Ectodermal cell (in vitro differentiated cells): Measurements from ENCODE around the gene PCIF1.
"Not testable (repeated sequence)": the region's sequence is repeated elsewhere in the genome, so short reads cannot be mapped to it uniquely, and the experiment has no call there.

ENCODE experiments used
- H3K27ac ChIP-seq: 2 replicates; pipeline ENCODE4 v1.7.0; 2013; ENCODE audit warnings: mild to moderate bottlenecking, low read depth, low read length; ENCODE audit not compliant: insufficient read depth, poor library complexity, severe bottlenecking
- H3K27me3 ChIP-seq: 2 replicates; pipeline ENCODE4 v1.7.0; 2013; ENCODE audit warnings: mild to moderate bottlenecking, low read length; ENCODE audit not compliant: insufficient read depth, control insufficient read depth, poor library complexity, severe bottlenecking
- H3K36me3 ChIP-seq: one replicate; pipeline ENCODE4 v1.7.0; 2013; ENCODE audit warnings: low read length; ENCODE audit not compliant: control insufficient read depth, insufficient read depth
- H3K4me1 ChIP-seq: one replicate; pipeline ENCODE4 v1.7.0; 2013; ENCODE audit warnings: low read length; ENCODE audit not compliant: control insufficient read depth, insufficient read depth
- H3K4me3 ChIP-seq: 2 replicates; pipeline ENCODE4 v1.7.0; 2013; ENCODE audit warnings: low read depth, low read length, control low read depth; ENCODE audit not compliant: insufficient read depth
- H3K9me3 ChIP-seq: 2 replicates; pipeline ENCODE4 v1.7.0; 2013; ENCODE audit warnings: mild to moderate bottlenecking, low read length, moderate library complexity; ENCODE audit not compliant: control insufficient read depth
- WGBS, 2 experiments: methylation state at CpG; one replicate each; pipeline ENCODE4 v1.1.7; 2013; ENCODE audit warnings: missing lambda C conversion rate in 2 of 2; 5-methylcytosine and 5-hydroxymethylcytosine counted together

PCIF1 gene

DNA sequence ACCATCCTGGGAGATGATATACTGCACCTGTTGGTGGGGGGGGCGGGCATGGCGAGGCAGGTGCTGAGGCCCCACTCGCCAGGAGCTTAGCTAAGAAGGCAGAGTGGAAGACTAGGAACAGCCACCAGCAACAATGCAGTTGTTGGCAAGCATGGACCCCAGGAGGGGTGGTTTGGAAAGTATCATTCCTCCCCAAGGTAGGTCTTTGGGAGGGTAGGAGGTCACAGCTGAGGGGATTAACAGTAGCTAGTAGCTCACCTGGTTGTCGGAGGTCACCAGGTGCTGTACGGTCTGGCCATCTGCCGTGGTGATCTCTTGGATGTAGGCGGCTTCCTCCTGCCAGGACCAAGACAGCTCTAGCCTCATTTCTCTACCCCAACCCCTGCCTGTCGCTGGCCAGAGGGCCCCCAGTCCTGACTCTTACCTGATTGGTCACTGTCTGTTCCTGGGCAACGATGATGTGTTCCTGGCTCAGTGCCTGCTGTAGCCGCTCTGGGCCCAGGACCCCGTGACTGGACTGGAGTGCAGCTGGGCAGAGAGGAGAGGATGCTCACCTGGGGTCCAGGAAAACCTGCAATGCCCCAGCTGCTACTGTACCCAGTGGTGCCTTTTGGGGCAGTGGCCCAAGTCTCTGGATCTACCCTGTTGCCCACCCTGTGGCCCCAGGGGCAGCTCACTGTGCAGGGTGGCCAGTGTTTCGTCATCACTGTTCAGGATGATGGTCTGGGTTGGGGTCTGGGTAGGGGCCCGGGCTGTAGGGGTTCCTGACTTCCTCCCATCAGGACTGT, 15.3 kb downstream of the PCIF1 start:
- WGBS, 2 experiments, result 94 to 95% methylated on average over 13 of the region's 13 CpGs
- Histone ChIP-seq H3K9me3 (no peaks in the 10 kb centered on the region), H3K4me3 (no peak overlapping the region), H3K27me3 (no peaks in the 10 kb centered on the region), H3K27ac (no peak overlapping the region), H3K36me3 (peaks cover 58% of the 10 kb centered on the region), H3K4me1 (no peaks in the 10 kb centered on the region)

DNA sequence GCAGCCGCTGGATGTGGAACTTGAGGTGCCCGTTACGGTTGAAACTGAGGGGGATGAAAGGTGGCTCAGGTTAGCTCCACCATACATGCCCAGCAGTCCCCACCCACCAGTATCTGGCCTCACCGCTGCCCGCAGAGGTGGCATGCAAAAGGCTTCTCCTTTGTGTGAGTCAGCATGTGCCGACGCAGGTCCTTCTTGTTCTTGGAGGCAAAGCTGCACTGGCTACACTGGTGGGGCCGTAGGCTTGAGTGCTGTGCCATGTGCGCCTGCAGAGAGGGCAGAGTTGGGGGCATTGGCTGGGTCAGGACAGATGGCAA, 15.8 kb downstream of the PCIF1 start:
- no peaks in the 10 kb centered on the region for H3K9me3 ChIP-seq
- H3K4me1 ChIP-seq, result no peaks in the 10 kb centered on the region
- no peak overlapping the region for H3K27ac ChIP-seq
- no peak overlapping the region for H3K4me3 ChIP-seq
- H3K36me3 ChIP-seq, result peaks cover 53% of the 10 kb centered on the region
- H3K27me3 ChIP-seq, result no peaks in the 10 kb centered on the region
- WGBS, 2 experiments, result 95% methylated on average over 9 of the region's 9 CpGs

DNA sequence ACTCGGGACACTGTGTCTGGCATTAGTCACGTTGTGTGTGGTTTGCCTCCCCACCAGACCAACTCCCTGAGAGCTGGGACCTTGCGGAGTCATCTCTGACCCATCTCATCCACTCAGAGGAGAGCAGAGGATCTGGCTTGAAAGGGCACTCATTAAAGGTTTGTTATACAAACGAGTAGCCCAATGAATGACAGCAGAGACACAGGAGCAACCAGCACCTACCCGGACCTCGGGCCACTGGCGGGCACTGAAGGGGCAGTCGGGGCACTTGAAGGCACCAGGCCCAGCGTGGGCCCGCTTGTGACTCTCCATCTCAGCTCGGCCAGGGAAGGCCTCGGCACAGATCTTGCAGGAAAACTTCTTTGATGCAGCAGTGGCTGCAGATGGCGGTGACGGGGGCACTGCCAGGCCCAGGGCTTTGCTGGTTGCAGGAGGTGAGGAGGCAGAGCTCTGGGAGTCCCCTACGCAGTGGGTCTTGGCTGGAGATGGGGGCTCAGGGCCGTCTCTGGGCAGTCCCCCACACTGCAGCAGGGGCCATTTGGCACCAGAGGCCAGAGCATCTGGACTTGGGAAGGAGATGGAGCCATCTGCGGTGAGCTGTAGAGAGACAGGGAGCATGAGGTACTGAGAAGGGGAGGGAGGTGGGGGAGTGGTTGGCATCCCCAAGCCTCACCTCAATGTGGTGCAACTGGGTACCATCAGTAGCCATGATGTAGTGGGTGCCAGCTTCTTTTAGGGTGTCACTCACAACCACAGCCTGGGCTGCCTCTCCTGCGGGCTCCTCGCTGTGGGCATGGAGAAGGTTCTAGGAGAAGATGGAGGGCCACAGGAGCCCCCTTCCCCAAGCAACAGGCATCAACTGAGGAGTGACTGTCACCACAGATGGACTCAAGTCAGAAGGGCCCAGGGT, 17.7 kb downstream of the PCIF1 start:
- Histone ChIP-seq H3K27me3 (no peaks in the 10 kb centered on the region), H3K27ac (no peak overlapping the region), H3K4me3 (no peak overlapping the region), H3K4me1 (no peaks in the 10 kb centered on the region), H3K36me3 (peaks cover 44% of the 10 kb centered on the region), H3K9me3 (no peaks in the 10 kb centered on the region)
- 92 to 95% methylated on average over 19 of the region's 19 CpGs for WGBS, 2 experiments

DNA sequence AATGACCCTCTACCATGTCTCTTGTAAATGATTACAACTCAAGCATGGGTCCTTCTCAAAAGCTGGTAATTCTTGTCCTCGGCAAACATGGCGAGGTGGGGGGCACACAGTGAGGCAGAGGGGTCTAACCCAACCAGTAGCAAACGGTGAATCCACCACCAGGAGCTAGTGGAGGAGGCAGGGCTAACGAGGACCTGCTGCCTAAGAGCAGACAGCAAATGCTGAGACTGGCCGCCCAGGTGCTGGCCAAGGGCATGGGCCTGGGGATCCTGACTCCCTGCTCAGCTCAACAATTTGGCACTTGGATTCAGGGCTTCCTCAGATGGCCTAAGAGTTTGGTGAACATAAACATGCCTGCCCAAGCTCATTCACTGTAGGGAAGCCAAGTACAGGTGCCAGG, 18.4 kb downstream of the PCIF1 start:
- WGBS, 2 experiments, result 94 to 96% methylated on average over 5 of the region's 5 CpGs

DNA sequence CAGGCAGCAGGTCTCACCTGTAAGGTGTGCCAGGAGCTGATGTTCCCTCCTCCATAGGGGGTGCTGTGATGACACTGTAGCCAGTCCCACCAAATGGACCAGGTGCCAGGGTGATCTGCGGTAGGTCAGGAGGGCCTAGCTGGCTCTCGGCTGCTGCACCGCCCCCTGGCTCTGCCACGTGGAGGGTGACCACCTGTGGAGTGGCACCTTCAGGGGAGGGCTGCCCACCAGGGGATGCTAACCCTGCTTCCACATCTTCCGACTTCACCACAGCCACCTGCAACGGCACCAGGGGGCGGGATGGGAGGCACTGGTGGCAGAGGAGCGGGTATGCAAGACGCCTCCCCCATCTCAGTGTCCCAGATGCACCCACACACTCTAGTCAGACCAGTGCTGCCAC, 19.2 kb downstream of the PCIF1 start:
- no peak overlapping the region for H3K27ac ChIP-seq
- 90 to 92% methylated on average over 9 of the region's 9 CpGs for WGBS, 2 experiments
- no peak overlapping the region for H3K4me3 ChIP-seq
- no peaks in the 10 kb centered on the region for H3K27me3 ChIP-seq
- peaks cover 43% of the 10 kb centered on the region for H3K36me3 ChIP-seq
- H3K4me1 ChIP-seq, result no peaks in the 10 kb centered on the region
- no peaks in the 10 kb centered on the region for H3K9me3 ChIP-seq

More for the DNA sequence above, 18.4 kb downstream of the PCIF1 start:
- Histone ChIP-seq H3K36me3 (peaks cover 40% of the 10 kb centered on the region), H3K4me1 (no peaks in the 10 kb centered on the region), H3K27me3 (no peaks in the 10 kb centered on the region), H3K27ac (no peak overlapping the region), H3K4me3 (no peak overlapping the region), H3K9me3 (no peaks in the 10 kb centered on the region)

DNA sequence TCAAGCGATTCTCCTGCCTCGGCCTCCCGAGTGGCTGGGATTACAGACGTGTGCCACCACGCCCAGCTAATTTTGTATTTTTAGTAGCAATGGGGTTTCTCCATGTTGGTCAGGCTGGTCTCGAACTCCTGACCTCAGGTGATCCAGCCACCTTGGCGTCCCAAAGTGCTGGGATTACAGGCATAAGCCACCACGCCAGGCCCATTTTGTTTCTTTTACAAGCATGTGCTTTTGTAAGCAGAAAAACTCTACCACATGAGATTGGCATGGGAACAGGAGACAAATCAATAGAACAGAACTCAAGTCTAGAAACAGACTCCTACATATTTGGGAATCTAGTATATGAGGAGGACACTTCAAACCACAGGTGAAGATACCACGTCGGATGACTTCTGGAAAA, 21.8 kb downstream of the PCIF1 start:
- not testable (repeated sequence) for H3K9me3 ChIP-seq, H3K4me3 ChIP-seq, H3K27ac ChIP-seq, H3K4me1 ChIP-seq, H3K27me3 ChIP-seq
- H3K36me3 ChIP-seq, result peaks cover 40% of the 10 kb centered on the region
- 95 to 96% methylated on average over 8 to 10 of the region's 10 CpGs for WGBS, 2 experiments

DNA sequence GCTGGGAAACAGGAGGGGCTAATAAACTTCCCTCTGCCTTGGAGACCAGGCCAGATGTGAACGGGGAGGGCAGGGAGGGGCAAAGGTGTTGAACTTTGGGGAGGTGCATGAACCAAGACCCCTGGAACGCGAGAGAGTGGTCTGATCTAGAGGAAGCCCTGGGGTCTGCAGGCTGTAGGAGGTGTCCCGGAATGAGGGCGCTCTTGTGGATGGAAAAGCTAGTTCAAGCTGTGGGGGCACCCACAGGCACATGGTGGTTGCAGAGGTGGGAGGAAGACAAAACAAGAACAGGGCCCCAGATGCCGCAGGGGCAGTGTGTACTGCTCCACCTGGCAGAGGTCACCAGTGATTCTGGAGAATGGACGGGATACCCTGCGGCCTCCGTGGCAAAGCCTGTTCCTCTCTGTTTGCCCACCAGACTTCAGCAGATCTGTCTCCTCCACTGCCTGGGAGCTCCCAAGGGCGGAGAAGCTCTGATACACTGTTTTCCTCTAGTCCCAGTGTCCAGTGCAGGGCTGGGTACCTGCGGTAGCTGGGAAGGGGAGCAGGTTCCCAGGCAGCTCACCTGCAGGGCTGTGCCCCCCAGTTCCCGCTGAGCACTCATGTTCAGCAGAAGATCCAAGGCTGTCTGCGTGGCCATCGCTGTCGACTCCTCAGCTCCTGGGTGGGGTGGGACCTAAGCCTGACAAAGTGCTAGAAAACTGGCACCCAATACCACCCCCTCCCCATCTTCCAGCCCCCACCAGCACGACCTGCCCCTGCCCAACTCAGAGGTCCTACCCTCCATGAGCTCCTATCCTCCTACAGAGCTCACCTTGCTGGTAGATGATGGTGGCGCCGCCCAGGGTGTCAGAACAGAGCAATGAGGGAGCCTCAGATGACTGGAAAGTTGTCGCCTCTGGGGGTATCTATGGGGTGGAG, 22.8 kb downstream of the PCIF1 start:
- Histone ChIP-seq H3K4me3 (no peak overlapping the region), H3K9me3 (no peaks in the 10 kb centered on the region), H3K4me1 (no peaks in the 10 kb centered on the region), H3K27ac (no peak overlapping the region), H3K36me3 (peaks cover 30% of the 10 kb centered on the region), H3K27me3 (no peaks in the 10 kb centered on the region)
- 94 to 96% methylated on average over 19 of the region's 19 CpGs for WGBS, 2 experiments

DNA sequence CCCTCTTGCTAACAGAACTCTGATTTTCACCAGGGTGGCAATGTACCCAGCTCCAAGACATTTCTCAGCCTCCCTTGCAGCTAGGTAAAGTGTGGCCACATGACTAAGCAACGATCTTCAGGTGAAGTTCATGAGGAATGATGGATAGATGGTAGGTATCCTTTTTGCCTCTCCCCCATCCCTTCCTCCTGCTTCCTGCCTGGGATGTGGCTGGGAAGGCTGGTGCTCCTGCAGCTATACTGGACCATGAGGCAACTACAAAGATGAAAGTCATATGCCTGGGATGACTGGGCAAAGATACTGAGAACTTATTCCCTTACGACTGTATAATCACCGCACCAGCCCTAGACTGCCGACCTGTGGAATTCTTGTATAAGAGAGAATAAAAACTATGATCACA, 24.1 kb downstream of the PCIF1 start:
- Histone ChIP-seq H3K27ac (no peak overlapping the region), H3K4me3 (no peak overlapping the region), H3K27me3 (no peaks in the 10 kb centered on the region), H3K4me1 (no peaks in the 10 kb centered on the region), H3K36me3 (peaks cover 31% of the 10 kb centered on the region), H3K9me3 (no peaks in the 10 kb centered on the region)
- WGBS, 2 experiments, result 91 to 95% methylated on average over 3 to 4 of the region's 4 CpGs

DNA sequence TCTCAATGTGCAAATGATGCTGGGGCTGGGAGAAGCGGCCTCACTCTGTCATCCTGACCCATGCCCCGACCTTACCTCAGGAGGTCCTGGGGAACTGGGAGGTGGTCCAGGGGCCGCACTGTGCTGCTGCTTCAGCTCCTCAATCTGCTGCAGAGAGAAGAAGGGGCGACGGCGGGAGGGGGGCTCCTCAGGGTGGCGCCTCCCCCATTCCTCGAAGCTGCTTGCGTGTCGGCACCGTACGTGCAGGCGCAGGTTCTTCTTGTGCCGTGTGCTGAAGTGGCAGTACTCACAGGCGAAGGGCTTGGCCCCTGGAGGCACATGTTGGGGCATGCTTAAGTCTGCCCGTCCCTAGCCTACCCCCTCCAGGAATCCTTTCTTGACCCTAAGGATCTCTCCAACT, 24.6 kb downstream of the PCIF1 start:
- no peaks in the 10 kb centered on the region for H3K27me3 ChIP-seq
- 90 to 91% methylated on average over 16 of the region's 16 CpGs for WGBS, 2 experiments
- no peaks in the 10 kb centered on the region for H3K4me1 ChIP-seq
- H3K4me3 ChIP-seq, result no peak overlapping the region
- H3K27ac ChIP-seq, result no peak overlapping the region
- H3K9me3 ChIP-seq, result no peaks in the 10 kb centered on the region
- peaks cover 35% of the 10 kb centered on the region for H3K36me3 ChIP-seq
